NCI-H187 treated with DMSO at 0.1 percent for 48 hours (cell line): ENCODE data around the gene SYT2.
"Not testable (repeated sequence)": the region's sequence is repeated elsewhere in the genome, so short reads cannot be mapped to it uniquely, and the experiment has no call there.

Source experiments
- DNase-seq: peaks from one replicate; lab custom pipeline; 2025; lab: John Stamatoyannopoulos, UW

SYT2 gene

DNA sequence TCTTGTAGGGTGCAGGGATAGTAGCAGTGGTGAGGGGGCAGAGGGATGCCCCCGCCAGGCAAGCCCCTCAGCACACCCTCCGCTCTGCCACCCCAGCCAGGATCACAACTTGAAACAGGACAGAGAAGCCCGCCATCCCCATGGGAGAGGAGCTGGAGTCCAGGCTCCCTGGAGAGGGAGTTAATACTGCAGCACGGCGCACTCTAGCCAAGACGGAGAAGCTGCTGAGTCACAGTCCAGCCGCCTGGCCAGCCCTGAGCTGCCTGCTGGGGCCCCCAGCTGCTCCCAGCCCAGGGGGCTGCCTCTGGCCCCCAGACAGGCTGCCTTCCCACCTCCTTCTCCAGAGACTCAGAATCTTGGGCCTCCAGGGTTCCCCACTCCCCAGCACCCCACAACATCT, 87.2 kb downstream of the SYT2 start:
- DNase-seq: no peak

DNA sequence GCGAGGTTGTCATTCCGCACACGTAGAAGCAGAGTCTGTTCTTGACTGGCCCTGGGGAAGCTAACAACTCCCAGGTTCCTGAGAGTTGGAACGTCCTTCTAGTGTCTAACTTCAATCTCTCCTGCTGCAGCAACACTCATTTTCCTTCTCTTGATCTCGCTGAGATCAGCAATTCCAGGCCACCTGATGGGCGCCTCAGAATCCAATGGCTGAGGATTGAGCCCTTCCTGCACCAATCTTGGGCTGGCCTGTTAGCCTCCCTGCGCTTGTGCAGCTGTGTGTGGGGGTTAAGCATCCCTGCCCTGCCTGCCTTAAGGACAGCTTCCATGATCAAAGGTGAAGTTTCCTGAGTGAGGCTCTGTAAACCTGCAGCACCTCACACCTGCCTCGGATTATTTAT, 87.9 kb downstream of the SYT2 start:
- no peak for DNase-seq

DNA sequence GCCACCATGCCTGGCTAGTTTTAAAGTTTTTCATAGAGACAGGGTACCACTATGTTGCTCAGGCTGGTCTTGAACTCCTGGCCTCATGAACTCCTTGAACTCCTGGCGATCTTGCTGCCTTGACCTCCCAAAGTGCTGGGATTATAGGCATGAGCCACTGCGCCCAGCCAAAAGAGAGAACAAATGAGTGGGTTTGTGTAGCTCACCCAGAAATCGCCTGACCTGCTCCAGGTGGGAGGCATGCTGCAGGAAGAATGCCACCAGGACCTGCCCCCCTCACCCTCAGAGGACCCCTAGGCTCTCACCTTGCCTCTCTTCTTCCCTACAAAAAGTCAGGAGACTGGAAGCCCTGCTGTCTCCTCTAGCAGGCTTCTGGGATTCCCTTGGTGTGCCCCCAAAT, 88.8 kb downstream of the SYT2 start:
- DNase-seq: no peak

DNA sequence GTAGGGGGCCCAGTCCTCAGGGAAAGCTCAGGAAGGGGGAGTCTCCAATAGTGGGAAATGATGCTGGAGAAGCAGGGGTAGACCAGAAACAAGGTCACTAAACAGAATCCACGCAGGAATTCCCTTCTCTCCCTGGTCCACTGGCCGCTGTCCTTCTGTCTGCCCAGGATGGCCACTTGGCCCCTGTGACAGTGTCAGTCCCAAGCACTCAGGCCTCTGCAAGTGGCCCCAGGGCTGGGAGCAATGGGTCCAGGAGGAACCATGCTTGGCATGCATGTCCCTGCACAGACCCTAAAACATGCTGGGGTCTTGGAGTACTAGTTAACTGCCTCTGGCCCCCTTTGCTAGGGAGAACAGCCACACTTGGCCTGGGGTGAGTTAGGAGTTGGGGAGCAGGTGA, 90.2 kb downstream of the SYT2 start:
- DNase-seq: not testable (repeated sequence)

DNA sequence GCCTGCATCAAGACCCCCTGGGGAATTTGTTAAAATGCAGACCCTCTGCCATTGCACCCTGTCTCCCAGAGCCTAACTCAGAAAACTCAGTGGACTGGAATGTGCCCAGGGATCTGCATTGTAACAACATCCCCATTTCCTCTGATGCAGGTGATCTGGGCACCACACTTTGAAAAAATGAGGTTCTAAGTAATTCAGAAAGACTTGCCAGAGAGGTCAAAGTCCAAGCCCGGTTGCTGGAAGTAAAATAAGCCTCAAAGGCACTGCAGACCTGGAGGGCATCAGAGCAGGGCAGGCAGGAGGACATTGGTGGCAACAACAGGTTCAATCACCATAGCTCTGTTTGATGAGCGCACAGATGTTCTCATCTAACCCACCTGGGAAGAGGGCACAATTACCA, 90.7 kb downstream of the SYT2 start:
- no peak for DNase-seq

DNA sequence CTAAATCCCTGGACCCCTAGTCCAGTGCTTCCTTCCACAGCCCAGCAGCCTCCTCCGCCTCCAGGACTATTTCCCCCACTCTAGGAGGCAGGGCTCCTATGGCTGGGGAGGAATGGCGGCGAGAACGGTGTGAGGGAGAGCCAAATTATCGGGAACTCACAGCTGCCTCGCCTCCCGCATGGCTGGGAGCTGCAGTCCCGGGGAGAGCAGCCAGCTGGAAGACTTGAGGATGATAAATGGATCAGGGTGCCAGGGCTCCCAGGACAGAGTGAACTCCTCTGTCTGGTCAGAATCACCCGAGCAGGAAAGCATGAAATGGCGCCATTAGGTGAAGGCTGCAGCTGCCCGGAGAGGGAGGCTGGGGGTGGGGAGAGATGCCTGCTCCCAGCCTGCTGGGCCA, 91.2 kb downstream of the SYT2 start:
- not testable (repeated sequence) for DNase-seq

DNA sequence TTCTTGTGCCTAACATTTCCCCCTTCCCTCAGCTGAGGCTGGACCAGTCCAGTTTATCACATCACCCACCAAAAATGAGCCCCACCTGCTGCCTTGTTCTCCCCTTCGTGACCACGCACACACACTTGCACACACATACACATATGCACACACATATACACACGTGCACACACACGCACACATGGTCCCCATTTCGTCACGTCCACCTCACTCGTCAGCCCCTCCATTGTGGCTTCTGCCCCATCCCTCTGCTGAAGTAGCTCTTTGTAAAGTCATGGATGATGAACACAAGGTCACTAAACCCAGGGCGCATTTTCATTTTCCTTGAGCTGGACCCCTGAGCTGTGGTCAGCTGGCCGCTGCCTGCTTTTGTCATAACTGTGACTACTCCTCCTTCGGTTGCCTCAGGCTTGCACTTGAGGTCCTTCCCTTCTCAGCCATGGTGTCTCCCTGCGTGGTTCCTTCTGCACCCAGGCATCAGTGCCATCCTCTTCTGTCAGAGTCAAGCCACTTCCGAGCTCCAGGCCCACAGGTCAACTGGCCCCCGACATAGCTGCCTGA, 93.8 kb downstream of the SYT2 start:
- DNase-seq: no peak

DNA sequence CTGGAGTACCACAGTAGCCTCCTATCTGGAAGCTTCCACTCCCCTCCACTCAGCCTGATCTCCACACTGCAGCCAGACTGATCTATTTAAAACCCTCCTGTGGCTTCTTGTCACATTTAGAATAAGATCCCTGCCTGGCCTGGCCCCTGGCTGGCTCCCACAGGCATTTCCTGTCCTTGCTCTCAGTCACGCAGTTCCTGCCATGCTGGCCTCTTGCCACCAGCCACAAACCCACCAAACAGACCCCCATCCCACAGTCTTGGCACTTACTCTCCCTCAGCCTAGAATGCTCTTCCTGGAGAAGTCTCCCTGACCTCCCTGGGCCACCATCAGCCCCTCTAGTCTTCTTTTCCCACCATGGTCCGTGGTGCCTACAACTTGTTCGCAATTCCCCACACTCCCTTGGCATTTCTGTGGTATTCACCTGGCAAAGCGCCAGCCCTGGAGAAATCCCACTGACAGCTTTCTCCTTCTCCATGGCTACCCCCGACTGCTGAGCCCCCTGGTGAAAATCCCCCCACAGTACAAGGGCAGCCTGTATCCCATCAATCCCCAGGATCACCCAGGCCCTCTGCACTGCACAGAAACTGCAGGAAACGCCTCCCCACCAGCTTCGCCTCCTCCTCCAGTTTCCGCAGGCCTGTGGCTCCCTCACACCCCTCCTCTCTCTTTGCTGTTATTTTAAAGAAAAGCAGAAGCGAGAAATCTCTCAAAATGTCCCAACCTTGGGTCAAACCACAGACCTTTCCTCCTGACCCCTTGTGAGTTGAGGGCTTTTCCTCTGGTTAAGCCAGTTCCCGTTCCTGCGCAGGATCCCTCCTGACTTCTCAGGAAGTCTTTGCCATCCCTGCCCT, 94.5 kb downstream of the SYT2 start:
- no peak for DNase-seq

DNA sequence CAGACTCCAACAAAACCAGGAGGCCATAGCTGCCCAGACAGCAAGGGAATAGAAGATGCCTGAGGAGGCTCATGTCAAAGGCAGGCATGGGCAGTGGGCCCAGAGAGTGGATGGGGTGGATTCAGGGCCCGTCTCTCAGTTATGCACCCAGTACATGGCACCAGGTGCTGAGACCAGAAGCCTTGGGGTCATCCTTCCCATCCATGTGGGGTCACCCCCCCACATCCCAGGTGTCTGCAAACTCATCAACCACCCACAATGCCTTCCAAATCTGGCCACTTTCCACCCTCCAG, 95.1 kb downstream of the SYT2 start:
- not testable (repeated sequence) for DNase-seq

DNA sequence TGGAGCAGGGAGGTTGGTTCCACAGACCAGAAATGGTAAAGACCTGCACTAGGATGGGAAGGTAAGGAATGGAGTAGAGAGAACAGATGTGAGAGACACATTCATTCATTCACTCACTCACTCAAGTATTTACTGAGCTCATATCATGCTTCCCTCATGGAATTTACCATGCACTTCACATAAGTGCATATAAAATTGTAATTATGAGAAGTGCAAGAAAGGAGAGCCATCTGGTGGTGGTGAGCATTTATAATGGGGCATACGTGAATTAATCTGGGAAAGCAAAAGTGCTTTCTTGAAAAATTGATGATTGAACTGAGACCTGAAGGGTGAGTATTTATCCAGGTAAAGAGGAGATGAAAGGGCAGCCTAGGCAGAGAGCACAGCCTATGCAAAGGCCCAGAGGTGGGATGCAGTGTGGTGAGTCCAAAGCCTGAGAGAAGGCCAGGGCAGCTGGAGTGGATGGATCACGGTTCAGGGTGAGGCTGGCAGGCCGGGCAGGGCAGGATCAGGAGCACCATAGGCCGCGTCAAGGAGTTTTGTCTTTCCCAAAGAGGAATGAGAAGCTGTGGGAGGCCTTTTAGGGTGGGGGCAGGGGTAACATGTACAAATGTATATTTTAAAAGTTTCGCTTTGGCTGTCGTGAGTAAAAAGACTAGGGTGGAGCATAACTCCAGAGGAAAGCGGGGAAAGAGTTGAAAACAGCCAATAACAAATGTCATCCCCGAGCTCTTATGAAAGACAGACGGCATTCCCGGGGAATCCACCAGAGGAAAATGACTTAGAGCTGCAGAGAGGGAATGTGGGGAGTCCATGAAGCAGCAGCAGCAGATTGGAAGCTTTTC, 95.7 kb downstream of the SYT2 start:
- not testable (repeated sequence) for DNase-seq

DNA sequence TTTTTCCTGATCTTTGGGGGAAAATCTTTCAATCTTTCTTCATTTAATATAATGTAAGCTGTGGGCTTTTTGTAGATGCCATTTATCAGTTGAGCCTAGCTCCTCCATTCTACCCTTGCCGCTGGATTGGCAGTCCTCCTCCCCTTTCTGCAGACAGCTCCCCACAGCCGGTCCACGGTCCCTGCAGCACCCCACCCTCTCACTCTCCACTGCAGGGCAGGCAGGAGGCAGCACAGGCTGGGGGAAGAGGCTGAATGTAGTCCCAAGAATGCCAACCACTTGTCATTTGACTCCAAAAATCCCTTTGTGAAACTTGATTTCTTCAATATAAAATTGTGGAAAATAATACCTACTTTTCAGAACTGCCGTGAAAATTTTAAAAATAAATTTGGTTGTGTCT, 96.7 kb downstream of the SYT2 start:
- no peak for DNase-seq

DNA sequence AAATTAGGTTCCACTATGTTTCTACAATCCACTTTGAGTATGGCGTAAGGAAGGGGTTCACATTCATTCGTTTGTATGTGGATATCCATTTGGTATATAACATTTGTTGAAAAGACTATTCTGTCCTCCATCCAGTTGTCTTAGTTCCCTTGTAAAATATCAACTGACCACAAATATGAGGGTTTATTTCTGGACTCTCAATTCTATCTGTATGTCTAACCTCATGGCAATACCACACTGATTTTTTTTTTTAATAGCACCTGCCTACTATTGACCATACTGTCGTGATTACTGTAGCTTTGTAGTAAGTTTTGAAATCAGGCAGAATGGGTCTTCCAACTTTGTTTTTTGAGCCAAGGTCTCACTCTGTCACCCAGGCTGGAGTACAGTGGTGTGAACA, 98.2 kb downstream of the SYT2 start:
- DNase-seq: not testable (repeated sequence)

DNA sequence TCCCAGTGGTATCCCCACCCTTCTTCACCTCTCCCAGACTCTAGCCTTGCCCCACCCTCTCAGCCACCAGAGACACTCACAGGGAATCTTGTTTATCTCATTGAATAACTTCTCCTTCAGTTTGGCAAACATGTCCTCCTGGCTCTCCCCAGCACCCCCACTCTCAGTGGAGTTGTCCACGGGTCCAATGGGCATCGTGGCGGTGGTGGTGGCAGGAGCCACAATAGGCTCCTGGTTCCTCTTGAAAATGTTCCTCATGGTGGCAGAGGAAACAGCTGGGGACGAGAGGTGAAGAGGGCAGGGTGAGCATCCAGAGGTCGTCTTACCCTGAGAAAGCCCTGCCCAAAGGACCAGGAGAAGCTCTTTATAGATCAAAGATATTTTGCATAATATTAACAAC, 104.7 kb downstream of the SYT2 start:
- DNase-seq: no peak

DNA sequence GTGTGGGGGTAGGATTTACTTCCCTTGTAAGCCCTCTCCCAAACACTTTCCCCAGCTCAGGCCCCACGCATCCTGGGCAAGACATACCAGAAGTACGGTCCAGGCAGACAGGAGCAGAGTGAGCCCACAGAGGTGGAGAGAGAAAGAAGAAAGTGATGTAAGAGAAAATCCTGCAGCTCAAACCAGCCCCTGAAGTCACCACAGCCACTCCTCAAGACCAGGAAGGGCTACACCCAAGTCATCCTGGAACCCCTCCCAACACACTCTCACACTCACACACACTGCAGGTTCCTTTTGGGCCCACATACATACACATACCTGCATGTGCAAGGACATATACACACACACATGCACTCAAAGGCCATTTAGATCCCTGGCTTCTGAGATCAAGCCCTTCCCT, 106.8 kb downstream of the SYT2 start:
- DNase-seq: no peak

DNA sequence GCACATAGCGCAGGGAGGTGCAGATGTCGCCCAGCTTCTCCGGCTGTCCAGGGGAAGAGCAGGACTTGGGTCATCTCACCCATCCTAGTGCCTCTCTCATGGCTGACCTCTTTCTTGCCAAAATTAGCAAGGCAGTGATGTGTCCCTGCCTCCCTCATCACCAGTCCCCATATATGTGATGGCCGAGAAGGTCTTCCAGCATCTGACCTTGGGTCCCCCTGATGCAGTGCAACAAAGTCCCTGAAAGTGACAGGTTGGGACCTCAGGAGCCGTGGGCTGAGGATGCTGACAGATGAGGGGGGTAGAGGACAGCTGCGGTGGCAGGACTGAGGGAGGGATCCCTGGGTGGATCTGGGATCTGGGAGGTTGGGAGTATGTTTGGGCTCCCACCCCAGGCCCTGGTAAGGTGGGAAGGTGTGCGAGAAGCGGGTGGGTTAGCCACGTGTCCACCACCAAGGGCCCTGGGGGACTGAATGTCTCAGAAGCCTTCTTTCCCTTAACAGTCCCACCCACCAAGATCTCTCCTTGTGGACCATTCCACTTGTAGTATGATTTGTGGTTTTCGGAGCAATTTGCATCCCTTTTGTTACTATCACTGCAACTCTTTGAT, 109.7 kb downstream of the SYT2 start:
- DNase-seq: no peak

DNA sequence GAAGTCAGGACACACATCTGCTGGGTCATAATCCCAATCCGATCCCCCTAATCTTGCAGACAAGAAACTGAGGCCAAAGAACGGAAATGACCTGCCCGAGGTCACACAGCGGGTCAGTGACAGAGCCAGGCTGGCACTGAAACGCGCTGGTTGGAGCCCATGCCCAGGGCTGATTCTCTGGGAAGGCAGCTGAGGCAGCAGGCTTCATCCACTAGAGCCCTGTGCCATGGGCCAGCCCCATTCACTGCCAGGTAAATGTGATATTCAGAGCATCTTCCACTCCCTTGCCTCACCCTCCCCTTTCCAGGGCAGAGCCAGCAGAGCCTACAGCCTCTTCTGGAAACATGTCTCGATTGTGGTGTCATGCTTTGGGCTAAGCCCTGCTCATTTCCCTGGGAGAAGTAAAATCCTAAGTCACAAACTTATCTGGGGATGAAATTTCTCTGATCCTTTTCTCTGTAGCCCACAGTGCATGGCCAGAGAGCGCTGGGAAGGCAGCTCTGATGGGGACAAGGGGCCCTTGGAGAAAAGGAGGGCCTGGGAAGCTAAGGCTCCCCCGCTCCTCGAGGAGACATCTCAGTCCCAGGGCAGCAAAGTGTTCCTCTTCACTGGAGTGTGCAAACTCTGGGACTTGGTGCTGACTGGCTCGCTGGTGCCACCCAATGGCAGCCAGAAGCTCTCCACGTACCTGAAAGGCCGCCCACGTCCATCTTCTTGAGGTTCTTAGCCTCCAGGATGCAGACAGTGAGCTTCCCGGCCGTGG, 110.4 kb downstream of the SYT2 start:
- no peak for DNase-seq

DNA sequence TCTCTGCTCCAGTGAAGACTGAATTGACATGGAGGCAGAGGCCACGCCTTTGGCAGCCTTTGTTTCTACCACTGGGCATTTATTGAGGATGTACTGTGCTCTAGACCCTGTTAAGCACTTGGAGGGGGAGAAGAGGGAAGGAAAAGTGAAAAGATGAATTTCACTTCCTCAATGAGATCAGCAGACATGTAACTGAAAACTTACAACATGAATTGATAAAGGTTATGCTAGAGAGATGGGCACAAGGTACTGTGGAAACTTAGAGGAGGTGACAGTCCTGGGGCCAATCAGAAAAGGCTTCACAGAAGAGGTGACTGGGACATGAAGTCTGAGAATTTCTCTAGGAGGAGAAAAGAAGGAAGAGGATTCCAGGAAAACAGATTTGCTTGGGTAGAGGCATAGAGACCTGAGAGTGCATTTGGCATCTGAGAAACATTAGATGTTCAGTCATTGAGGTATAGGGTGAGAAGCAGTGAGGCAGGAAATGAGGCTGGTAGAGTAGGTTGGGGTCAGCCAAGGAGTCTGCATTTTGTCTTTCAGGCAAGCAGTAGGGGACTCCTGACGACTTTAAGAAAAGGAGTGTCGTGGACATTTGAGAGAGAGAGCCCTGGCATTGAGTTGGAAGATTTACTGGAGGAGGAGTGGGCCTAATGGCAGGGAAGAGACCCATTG, 113.0 kb downstream of the SYT2 start:
- DNase-seq: no peak

DNA sequence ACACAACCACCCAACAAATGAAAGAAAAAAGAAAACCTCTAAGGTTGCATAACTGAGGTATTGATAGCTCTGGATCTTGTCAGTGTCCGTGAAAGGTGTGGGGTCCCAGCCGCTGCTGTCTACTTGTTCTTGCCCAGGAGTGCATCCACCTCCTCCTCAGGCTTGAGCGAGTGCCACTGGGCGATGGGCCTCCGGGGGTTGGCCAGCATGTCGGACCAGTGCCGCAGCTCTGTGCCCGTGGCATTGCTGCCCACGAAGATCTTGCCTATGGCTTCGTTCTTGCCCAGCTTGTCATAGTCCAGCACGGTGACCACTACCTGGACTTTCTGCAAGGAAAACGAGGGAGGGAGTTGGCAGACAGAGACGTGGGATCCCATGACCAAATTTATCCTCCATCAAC, 113.6 kb downstream of the SYT2 start:
- DNase-seq: no peak

DNA sequence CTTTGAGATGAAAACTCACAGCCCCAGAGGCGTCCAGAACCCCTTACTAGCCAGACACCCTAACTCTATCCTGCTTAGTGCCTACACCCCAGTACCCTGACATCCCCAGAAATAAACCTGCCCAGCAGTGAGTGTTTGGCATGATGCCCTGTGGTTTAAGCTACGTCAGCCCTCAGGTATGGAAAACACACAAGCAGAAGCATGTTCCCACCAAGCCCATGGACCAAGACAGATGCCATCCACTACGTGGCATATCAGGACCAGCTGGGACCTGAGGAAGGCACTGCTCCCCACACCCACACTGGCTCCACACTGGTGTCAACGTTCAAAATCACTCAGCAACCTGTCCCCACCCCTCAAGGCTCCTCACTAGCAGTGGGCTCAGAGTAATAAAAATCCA, 116.4 kb downstream of the SYT2 start:
- DNase-seq: no peak

DNA sequence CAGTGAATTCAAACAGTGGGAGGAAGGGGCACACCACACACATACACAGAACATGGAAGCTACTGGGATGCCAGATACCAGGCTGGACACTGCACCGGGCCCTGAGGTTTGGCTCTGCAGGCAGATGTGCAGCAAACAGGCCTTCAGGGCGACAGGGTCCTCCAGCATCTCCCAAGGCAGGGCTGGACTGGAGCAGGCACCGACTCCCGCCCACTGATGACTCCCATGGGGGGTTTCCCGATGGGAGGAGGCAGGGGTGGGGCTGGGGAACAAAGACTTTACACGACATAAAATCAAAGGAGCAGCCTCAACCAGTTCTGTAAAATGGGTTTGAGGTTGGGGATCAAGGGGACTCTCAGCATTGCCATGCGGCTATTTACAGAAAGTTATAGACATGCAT, 118.1 kb downstream of the SYT2 start:
- no peak for DNase-seq

DNA sequence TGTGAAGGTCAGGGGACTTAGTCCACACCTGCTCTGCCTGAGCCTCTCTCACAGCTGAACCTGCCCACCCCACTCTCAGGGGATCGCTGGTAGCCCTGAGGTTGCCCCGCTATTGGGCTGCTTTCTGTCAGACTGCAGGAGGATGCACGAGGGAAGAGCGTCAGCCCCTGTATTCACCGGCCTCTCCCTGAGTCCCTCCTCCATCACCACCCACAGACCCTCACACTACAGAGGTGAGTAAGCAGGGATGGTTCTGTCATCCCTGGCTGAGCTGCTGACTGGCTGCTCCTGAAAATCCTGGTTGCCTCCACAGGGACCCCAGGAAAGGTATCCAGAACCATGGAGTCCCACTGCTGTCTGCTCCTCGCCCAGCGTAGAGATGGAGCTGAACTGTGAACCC, 118.7 kb downstream of the SYT2 start:
- DNase-seq: no peak
